GM19240 (cell line): ENCODE results near the gene DNAJC11.

ENCODE experiments used
- DNase-seq: peaks from one replicate; pipeline ENCODE4 v3.0.0; 2011; ENCODE audit warnings: low spot score; ENCODE audit not compliant: insufficient read length

DNAJC11 gene

GRCh38 chr1:6585841-6586240, 115.8 kb downstream of the DNAJC11 start:
- DNase-seq, result no peak

DNA sequence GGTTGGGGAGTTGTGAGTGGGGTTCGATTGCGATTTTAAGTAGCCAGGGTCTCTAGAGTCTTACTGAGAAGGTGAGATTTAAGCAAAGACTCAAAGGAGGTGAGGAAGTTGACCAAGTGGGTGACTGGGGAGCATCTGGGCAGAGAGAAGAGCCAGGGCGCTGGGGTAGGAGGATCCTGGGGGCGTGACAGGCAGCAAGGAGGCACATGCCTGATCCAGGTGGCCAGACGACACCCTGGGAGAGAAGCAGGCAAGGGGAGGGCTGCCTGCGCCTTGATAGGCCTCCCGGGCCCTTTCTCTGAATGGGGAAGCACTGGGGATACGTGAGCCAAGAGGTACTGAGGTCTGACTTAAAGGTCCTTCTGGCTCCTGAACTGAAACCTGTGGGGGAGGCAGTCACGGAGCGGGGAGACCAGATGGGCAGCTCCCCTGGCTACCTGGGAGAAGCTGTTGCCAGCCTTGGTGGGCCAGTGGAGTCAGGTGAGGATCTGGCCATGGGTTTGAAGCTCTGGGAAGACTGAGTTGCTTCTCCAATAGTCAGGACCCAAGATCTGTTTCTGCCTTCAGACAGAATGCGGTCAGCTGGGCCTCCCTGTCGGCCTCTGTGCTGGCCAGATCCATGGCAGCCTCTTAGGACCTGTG, 116.4 kb downstream of the DNAJC11 start:
- DNase-seq, result no peak
